HCT116 (cell line): ENCODE results near the gene IQGAP2. TPM values are rescaled to one million over a fixed set of nuclear protein-coding genes. Genes with fewer than 3 reads are reported as not detected.

Experiments used
- ATAC-seq: fragments of 200-7000 bp; cut with Tn5 transposase; 2 replicates; pipeline ENCODE4 v1.9.1; 2020; ENCODE audit warnings: mild to moderate bottlenecking, moderate library complexity
- BruUV-seq: library from RNA; stranded (reverse); fragments of 400-500 nt; replicated peaks from 2 replicates; lab custom pipeline; 2021; lab: Mats Ljungman, UMichigan
- CTCF ChIA-PET: fragments of 300-600 bp; sonication (Branson Sonifier 250); formaldehyde crosslinking; loops from one replicate; lab custom pipeline; 2021; ENCODE audit warnings: antibody characterized with exemption; lab: Charles Lee
- POLR2A ChIA-PET: fragments of 300-600, 350-600 bp; sonication (Branson Sonifier 250); formaldehyde crosslinking; loops from one replicate; lab custom pipeline; 2021; ENCODE audit warnings: antibody characterized with exemption; lab: Charles Lee
- RAD21 ChIA-PET, 2 experiments: fragments of 300-600 bp; sonication (Branson Sonifier 250); formaldehyde crosslinking; loops; one replicate each; lab custom pipeline; 2023; ENCODE audit warnings: low total read pairs in 2 of 2; ENCODE audit not compliant: uncharacterized antibody in 2 of 2, unreplicated experiment in 2 of 2, low non-redundant PET in 1 of 2; lab: Charles Lee
- DNase-seq: peaks from one replicate; pipeline ENCODE4 v3.0.0-alpha.2; 2010; ENCODE audit warnings: low read depth, low spot score
- H2AFZ ChIP-seq: fragments of 200-600 bp; shearing (Covaris generic), sonication (generic); 2 replicates; pipeline ENCODE4 v1.6.1; 2017; ENCODE audit warnings: low read depth, mixed run types, mixed read lengths, antibody characterized with exemption, low read length; ENCODE audit not compliant: poor library complexity, severe bottlenecking
- H3K27ac ChIP-seq: 2 replicates; pipeline ENCODE4 v1.5.1; 2012; ENCODE audit warnings: low read depth, low read length
- H3K27me3 ChIP-seq: fragments of 200-600 bp; sonication (generic); 2 replicates; pipeline ENCODE4 v1.6.1; 2016; ENCODE audit warnings: mixed run types, low read length, mixed read lengths; ENCODE audit not compliant: insufficient read depth
- H3K36me3 ChIP-seq, 2 experiments: fragments of 200-500 bp in 1 of 2; fragments of 200-600 bp in 1 of 2; sonication (Bioruptor generic) in 1 of 2; sonication (generic) in 1 of 2; 2 replicates each; pipeline versions ENCODE4 v1.5.1 to v1.6.1; 2014 to 2016; ENCODE audit warnings: low read length in 2 of 2, inconsistent platforms in 1 of 2, mixed read lengths in 1 of 2, mixed run types in 1 of 2; ENCODE audit not compliant: insufficient read depth in 2 of 2, control insufficient read depth in 1 of 2
- H3K4me1 ChIP-seq, 2 experiments: fragments of 200-600 bp in 1 of 2; sonication (generic) in 1 of 2; 2 replicates each; pipeline versions ENCODE4 v1.5.1 to v1.6.1; 2012 to 2017; ENCODE audit warnings: low read length in 2 of 2, inconsistent platforms in 1 of 2, mild to moderate bottlenecking in 1 of 2, mixed read lengths in 1 of 2, mixed run types in 1 of 2, moderate library complexity in 1 of 2; ENCODE audit not compliant: insufficient read depth in 2 of 2, control insufficient read depth in 1 of 2
- H3K4me2 ChIP-seq: fragments of 200-600 bp; sonication (generic); 2 replicates; pipeline ENCODE4 v1.6.1; 2017; ENCODE audit warnings: mixed run types, low read length, mixed read lengths
- H3K4me3 ChIP-seq, 2 experiments: fragments of 200-600 bp in 1 of 2; sonication (generic) in 1 of 2; replicated peaks in 1 of 2; 2 replicates each; pipeline ENCODE4 v1.5.1; 2011 to 2016; ENCODE audit warnings: low read length in 2 of 2, control low read depth in 1 of 2, low read depth in 1 of 2, mild to moderate bottlenecking in 1 of 2, mixed read lengths in 1 of 2, mixed run types in 1 of 2
- H3K79me2 ChIP-seq: fragments of 200-600 bp; sonication (generic); 2 replicates; pipeline ENCODE4 v1.6.1; 2017; ENCODE audit warnings: mild to moderate bottlenecking, mixed run types, low read length, moderate library complexity, mixed read lengths; ENCODE audit not compliant: insufficient read depth
- H3K9ac ChIP-seq: fragments of 200-600 bp; sonication (generic); 2 replicates; pipeline ENCODE4 v1.6.1; 2016; ENCODE audit warnings: low read length, mixed read lengths
- H3K9me2 ChIP-seq: fragments of 200-600 bp; sonication (generic), shearing (Covaris generic); 2 replicates; pipeline ENCODE4 v1.6.1; 2017; ENCODE audit warnings: mixed run types, mild to moderate bottlenecking, moderate library complexity; ENCODE audit not compliant: insufficient read depth
- H3K9me3 ChIP-seq, 2 experiments: fragments of 200-500 bp in 1 of 2; fragments of 200-600 bp in 1 of 2; sonication (Bioruptor generic) in 1 of 2; sonication (generic) in 1 of 2; 2 replicates each; pipeline ENCODE4 v1.6.1; 2014 to 2017; ENCODE audit warnings: low read length in 2 of 2, mixed read lengths in 2 of 2, inconsistent platforms in 1 of 2, low read depth in 1 of 2, mild to moderate bottlenecking in 1 of 2, mixed run types in 1 of 2, moderate library complexity in 1 of 2; ENCODE audit not compliant: control insufficient read depth in 1 of 2, insufficient read depth in 1 of 2
- H4K20me1 ChIP-seq: fragments of 200-600 bp; sonication (generic), shearing (Covaris generic); 2 replicates; pipeline ENCODE4 v1.6.1; 2017; ENCODE audit warnings: mixed run types, mild to moderate bottlenecking, moderate library complexity; ENCODE audit not compliant: insufficient read depth
- ATF3 ChIP-seq: IDR thresholded peaks from 2 replicates; pipeline ENCODE4 v1.6.1; 2012
- EGR1 ChIP-seq: IDR thresholded peaks from 2 replicates; pipeline ENCODE4 v1.6.1; 2012; ENCODE audit warnings: low read depth
- SRF ChIP-seq: IDR thresholded peaks from 2 replicates; pipeline ENCODE4 v1.6.1; 2012; ENCODE audit warnings: low read depth
- TCF7L2 ChIP-seq: IDR thresholded peaks from 2 replicates; pipeline ENCODE4 v1.7.0; 2011; ENCODE audit warnings: borderline replicate concordance, inconsistent platforms; ENCODE audit not compliant: insufficient read depth, insufficient read length; ENCODE audit errors: extremely low read depth
- intact Hi-C: fragments of 100-400 bp; cut with micrococcal nuclease; formaldehyde crosslinking; loops from 2 replicates; pipeline ENCODE4 v1.10.0; 2022
- total RNA-seq: library from RNA; stranded (reverse); gene quantifications from one replicate; pipeline ENCODE4 v1.2.1, GENCODE V29; 2021; ENCODE audit not compliant: unreplicated experiment

Gene IQGAP2
- total RNA-seq, 1 experiment from 2014 or later = 2.0 TPM

DNA sequence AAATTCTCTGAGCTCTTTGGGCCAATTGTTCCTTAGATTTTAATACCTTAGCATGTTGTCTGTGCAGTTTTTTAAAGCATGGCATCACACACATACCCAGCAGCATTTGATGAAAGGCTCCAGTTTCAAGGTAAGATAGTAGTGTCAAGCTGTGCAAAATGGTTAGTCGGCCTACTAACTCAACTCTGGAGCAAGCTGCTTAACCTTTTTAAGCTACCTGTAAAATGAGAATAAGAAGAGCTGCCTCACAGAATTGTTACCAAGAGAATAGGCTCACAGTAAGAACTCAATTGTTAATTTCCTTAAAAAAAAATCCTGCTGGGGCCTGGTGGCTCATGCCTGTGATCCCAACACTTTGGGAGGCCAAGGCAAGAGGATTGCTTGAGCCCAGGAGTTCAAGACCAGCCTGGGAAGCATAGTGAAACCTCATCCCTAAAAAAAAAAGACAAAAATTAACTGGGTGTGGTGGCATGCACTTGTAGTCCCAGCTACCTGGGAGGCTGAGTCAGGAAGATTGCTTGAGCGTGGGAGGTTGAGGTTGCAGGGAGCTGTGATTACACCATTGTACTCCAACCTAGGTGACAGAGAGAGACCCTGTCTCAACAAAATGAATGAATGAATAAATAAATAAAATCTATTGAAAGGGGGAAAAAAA lies 96.5 kb downstream of the IQGAP2 start:
- Histone ChIP-seq H3K9me3 (no peaks in the 10 kb centered on the region), H3K79me2 (no peaks in the 10 kb centered on the region), H3K9me2 (no peaks in the 10 kb centered on the region), H3K4me3 (no peak overlapping the region), H4K20me1 (no peaks in the 10 kb centered on the region), H3K27ac (no peak overlapping the region), H3K9ac (no peak overlapping the region), H3K4me2 (no peak overlapping the region), H2AFZ (no peak overlapping the region), H3K4me1 (no peaks in the 10 kb centered on the region), H3K27me3 (no peaks in the 10 kb centered on the region), H3K36me3 (no peaks in the 10 kb centered on the region)
- no peak for DNase-seq
- intact Hi-C loops = no loop called here
- RAD21 ChIA-PET = no interaction called here
- TF ChIP-seq ATF3 = no peak
- TF ChIP-seq SRF = no peak
- no peak for TF ChIP-seq TCF7L2
- no TSS peak for BruUV-seq
- CTCF ChIA-PET = no interaction called here
- POLR2A ChIA-PET = no interaction called here
- no peak for ATAC-seq

GRCh38 chr5:76500633-76501393 lies 97.7 kb downstream of the IQGAP2 start:
- ChIA-PET RAD21 (no interaction called here), POLR2A (no interaction called here), CTCF (no interaction called here)
- no peaks in the 10 kb centered on the region for H3K36me3 ChIP-seq
- H3K4me2 ChIP-seq = no peak overlapping the region
- H3K9ac ChIP-seq = no peak overlapping the region
- H3K79me2 ChIP-seq = no peaks in the 10 kb centered on the region
- no TSS peak for BruUV-seq
- no peaks in the 10 kb centered on the region for H3K9me3 ChIP-seq
- no peak overlapping the region for H3K27ac ChIP-seq
- H3K4me3 ChIP-seq = no peak overlapping the region
- DNase-seq (no peak), ATAC-seq (no peak)
- no peaks in the 10 kb centered on the region for H4K20me1 ChIP-seq
- no peaks in the 10 kb centered on the region for H3K27me3 ChIP-seq
- no peaks in the 10 kb centered on the region for H3K9me2 ChIP-seq
- intact Hi-C loops = no loop called here
- no peak overlapping the region for H2AFZ ChIP-seq
- H3K4me1 ChIP-seq = no peaks in the 10 kb centered on the region
- TF ChIP-seq EGR1 = no peak
